ENCODE data around the gene SHLD1. TPM values are rescaled to one million over a fixed set of nuclear protein-coding genes. Genes with fewer than 3 reads are reported as not detected.

The SHLD1 gene
- total RNA-seq, 1 experiment from 2014 or later, result 6.7 TPM

DNA sequence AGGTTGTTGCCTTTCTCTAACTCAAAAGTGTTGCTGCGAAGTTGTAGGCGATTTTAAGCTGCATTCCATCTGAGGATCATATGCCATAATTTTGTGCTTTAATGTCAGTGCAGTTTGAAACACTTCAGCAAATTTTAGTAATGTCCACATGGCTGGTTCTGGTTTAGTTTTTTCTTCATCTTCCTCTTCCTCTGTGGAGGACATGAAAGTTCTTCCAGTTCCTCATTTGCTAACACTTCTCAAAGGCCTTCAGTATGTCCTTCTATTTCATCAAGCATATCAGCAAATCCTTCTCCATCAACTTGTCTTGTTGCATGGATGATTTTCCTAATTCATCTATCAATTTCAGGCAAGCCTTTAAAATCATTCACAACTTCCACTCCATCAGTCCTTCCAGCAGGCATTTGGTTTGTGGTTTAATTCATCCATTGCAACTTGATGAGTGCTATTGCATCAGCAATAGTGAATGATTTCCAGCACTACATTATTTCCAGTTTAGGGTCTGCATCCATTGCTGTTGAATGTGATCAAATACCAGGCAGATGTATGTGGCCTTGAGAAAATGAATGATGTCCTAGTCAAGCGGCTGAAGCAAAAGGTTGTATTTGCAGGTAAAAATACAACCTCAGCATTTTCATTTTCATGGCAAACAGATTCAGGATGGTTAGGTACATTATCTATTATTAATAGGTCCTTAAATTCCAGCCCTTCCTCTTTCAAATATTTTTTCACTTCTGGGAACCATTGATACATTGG, 20.2 kb downstream of the SHLD1 start:
- Histone ChIP-seq H2AK5ac (ENCODE audit: insufficient read length, low read length) (no peak overlapping the region), H3K79me2 (ENCODE audit: insufficient read depth, low read length) (no peaks in the 10 kb centered on the region), H3K56ac (ENCODE audit: insufficient read length, low read depth, low read length) (no peak overlapping the region), H2AFZ (ENCODE audit: low read length) (no peak overlapping the region), H3K27me3 (ENCODE audit: insufficient read depth, low read length) (no peaks in the 10 kb centered on the region), H2BK5ac (ENCODE audit: insufficient read length, low read length) (no peak overlapping the region), H3K9ac (ENCODE audit: extremely low read depth, insufficient read length, low read length) (no peak overlapping the region), H3K9me3 (ENCODE audit: control insufficient read depth, low read depth, low read length) (no peaks in the 10 kb centered on the region), H2BK12ac (ENCODE audit: insufficient read length, low read depth, low read length) (no peak overlapping the region), H4K20me1 (ENCODE audit: control insufficient read depth, insufficient read depth, insufficient read length) (no peaks in the 10 kb centered on the region), H2BK120ac (ENCODE audit: low read depth, low read length, poor library complexity, severe bottlenecking) (no peak overlapping the region), H2BK15ac (ENCODE audit: low read depth, low read length) (no peak overlapping the region), H4K8ac (replicated peaks; ENCODE audit: insufficient read length, low read depth, low read length) (no peak overlapping the region), H3K27ac (ENCODE audit: insufficient read length, low read depth, low read length) (no peak overlapping the region), H3K14ac (ENCODE audit: insufficient read depth, low read length) (no peak overlapping the region), H3K79me1 (ENCODE audit: insufficient read depth, low read depth, low read length, poor library complexity, severe bottlenecking) (no peaks in the 10 kb centered on the region), H3K4me2 (ENCODE audit: insufficient read depth, insufficient read length, low read length) (no peak overlapping the region), H3K18ac (ENCODE audit: insufficient read length, low read depth, low read length) (no peak overlapping the region), H3K4me1 (ENCODE audit: insufficient read depth, low read length) (no peaks in the 10 kb centered on the region), H3K23me2 (ENCODE audit: insufficient read length, low read depth, low read length, poor library complexity, severe bottlenecking) (no peaks in the 10 kb centered on the region), H4K5ac (ENCODE audit: insufficient read length, low read depth, low read length) (no peak overlapping the region), H4K91ac (ENCODE audit: insufficient read length, low read depth, low read length) (no peak overlapping the region), H3K4ac (ENCODE audit: low read depth, low read length) (no peak overlapping the region), H3K23ac (ENCODE audit: insufficient read length, low read depth, low read length) (no peak overlapping the region), H2BK20ac (ENCODE audit: low read depth, low read length, poor library complexity, severe bottlenecking) (no peak overlapping the region), H3T11ph (ENCODE audit: low read length) (no peak overlapping the region)
- H3K4me3 Mint-ChIP-seq, result no peak overlapping the region
- no peaks in the 10 kb centered on the region for H3K9me3 Mint-ChIP-seq
- H3K4me1 Mint-ChIP-seq, result peaks cover 9 to 13% of the 10 kb centered on the region in 2 experiments
- peaks cover 0 to 16% (median 11%) of the 10 kb centered on the region in 3 experiments; a peak in 4 of 7 replicates for H3K36me3 Mint-ChIP-seq (ENCODE audit: insufficient read depth in 1 of 3, low read depth in 3 of 3)
- no peak for DNase-seq
- H3K27ac Mint-ChIP-seq, result no peak overlapping the region
- no CpG with 5 or more reads among the region's 3 CpGs for WGBS (ENCODE audit: extremely low coverage, insufficient read length, low lambda C conversion rate)
- TF ChIP-seq, protein P1, sequence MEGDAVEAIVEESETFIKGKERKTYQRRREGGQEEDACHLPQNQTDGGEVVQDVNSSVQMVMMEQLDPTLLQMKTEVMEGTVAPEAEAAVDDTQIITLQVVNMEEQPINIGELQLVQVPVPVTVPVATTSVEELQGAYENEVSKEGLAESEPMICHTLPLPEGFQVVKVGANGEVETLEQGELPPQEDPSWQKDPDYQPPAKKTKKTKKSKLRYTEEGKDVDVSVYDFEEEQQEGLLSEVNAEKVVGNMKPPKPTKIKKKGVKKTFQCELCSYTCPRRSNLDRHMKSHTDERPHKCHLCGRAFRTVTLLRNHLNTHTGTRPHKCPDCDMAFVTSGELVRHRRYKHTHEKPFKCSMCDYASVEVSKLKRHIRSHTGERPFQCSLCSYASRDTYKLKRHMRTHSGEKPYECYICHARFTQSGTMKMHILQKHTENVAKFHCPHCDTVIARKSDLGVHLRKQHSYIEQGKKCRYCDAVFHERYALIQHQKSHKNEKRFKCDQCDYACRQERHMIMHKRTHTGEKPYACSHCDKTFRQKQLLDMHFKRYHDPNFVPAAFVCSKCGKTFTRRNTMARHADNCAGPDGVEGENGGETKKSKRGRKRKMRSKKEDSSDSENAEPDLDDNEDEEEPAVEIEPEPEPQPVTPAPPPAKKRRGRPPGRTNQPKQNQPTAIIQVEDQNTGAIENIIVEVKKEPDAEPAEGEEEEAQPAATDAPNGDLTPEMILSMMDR (conservative IDR thresholded peaks at IDR 0.05), result no peak
- no peaks in the 10 kb centered on the region for H3K27me3 Mint-ChIP-seq (ENCODE audit: low read depth)

Measured in H9 (cell line).